Measurements from ENCODE around the gene MREG.
"Not testable (repeated sequence)": the region's sequence is repeated elsewhere in the genome, so short reads cannot be mapped to it uniquely, and the experiment has no call there.

MREG gene

DNA sequence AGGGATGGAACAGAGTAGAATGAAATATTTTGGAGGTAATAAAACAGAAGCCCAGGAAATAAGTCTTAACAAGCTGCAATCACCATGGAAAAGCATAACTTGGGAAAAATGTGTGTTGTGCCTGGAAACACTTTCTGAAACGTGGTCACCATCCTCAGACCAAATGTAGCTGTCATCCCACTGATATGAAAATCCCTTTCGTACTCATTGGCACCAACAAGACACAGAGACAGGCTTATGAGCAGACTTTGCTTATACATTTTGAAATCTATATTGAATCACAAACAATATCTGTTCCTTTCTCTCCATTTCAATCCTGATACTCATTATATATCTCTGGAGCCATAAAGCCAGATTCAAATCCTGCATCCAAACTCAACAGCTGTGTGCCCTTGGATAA is 28.7 kb downstream of the MREG start:
- DNase-seq = no peak

DNA sequence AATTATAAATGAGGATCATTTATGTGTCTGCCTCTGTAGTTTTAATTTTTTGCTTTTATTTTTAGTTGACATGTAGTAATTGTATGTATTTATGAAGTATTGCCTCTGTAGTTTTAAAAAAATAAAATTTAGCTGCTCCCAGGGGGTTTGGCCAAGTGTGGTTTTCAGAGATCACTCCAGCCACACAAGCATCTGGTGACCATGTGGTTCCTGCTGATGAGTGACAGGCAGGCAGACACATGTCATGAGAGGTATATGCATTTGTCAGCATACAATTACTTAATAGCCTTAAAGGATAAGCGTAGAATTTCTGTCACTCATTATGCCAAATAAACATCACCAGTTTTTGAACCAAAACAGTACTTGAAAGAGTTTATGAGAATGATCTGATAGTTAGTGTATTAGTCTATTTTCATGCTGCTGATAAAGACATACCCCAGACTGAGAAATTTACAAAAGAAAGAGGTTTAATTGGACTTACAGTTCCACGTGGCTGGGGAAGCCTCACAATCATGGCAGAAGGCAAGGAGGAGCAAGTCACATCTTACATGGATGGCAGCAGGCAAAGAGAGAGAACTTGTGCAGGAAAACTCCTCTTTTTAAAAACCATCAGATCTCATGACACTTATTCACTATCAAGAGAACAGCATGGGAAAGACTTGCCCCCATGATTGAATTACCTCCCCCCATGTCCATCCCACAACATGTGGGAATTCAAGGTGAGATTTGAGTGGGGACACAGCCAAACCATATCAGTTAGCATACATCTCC is 29.6 kb downstream of the MREG start:
- DNase-seq = no peak

DNA sequence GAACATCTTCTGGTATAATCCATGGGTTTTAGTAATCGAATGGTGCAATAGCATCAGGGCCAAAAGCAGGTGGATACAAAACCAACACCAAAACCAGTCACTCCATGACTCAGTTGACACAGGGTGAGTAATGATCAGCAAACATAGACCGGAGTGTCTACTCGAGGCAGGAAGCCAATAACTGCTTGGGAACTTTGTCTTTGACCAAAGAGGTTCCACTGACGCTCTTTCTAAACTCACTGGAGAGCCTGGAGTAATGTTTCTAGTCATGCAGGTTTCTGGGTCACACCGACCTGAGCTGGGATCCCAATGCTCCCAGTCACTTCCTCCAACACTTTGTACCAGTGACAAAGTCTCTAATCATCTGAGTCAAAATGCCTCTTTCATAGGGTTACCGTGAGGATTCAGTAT is 30.9 kb downstream of the MREG start:
- no peak for DNase-seq

DNA sequence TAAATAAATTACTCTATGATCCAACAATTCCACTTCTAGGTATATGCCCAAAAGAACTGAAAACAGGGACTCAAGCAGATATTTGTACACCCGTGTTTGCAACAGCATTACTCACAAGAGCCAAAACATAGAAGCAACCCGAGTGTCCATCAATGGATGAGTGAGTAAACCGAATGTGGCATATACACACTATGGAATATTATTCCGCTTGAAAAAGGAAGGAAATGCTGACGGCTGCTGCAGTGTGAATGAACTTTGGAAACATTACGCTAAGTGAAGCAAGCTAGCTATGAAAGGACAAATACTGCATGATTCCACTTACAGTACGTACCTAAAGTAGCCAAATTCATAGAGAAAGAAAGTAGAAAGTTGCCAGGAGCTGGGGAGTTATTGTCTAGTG is 32.2 kb downstream of the MREG start:
- DNase-seq = no peak

DNA sequence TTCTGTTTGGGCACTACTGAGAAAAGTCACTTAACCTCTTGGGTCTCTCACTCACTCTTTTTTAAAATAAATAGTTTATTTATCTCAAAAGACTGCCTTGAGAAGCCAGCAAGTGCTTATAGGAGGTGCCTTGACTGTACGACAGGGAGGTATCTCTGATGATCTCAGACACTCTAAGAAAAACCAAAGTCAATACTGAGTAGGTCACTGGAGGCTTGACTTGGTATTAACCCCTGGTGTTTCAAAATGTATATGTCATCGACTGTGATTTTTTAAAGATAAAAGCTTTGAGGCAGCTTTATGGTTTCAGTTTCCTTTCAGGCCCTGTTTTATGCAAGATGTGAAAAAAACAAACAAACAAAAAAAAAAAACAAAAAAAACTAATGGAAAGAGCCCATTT is 33.7 kb downstream of the MREG start:
- no peak for DNase-seq

DNA sequence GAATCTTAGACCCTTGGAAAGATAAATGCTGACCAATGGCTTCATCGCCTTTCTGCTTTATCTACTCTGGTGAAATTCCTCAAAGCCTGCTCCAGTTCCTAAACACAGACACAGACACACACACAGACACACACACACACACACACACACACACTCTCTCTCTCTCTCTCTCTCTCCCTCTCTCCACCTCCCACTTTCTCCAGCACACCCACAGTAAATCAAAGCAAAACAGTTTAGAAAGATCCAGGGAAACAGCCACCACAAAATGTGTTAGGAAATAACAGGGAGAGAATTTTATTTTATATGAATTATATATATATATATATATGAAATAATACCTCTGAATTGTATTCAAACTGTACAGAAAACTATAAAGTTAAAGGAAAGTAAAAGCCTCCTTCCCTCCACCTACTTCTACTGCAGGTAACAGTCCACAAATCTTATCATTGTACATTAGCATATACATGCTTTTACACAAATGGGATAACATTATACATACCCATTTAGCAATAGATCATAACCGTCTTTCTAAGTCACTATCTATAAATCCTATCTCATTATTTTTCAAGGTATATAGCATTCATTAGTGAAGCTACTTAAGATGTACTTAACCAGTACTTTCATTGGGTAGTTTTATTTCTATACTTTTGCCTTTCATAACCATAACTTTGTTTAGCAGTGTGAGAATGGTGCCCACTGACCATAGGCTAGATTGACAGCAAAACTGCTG is 38.5 kb downstream of the MREG start:
- DNase-seq = no peak

DNA sequence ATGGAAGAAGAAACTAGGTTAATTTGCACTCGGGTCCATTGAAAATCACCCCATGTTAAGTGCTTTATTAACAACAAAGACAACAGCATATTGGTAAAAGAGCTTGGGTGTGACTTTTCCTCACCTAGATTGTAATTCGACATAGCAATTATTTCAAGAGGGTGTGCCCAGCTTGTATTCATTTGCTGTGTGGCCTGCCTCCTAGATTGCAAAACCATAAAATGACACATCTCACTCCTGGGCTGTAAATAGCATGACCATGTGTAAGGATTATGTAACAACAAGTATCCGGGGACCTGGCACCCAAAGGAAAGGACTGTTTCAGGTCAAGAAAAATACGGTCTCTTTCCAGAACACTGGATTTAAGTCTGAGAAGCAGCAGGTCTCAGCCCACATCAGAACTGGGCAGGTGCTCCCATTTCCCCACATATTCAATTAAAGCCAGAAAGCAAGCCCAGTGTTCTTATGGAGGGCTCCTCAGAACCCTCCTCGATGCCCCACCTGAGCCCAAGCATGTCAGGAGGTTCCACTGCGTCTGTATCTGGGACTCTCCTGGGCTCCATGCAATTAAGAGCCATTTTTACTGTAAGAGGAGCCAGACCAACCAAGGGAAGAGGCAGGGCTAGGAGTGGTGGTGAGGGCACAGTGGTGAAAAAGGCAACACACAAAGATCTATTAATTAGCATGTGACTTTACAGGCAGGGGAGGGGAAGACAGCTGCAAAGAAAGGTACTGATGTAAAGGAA is 39.2 kb downstream of the MREG start:
- DNase-seq = no peak

DNA sequence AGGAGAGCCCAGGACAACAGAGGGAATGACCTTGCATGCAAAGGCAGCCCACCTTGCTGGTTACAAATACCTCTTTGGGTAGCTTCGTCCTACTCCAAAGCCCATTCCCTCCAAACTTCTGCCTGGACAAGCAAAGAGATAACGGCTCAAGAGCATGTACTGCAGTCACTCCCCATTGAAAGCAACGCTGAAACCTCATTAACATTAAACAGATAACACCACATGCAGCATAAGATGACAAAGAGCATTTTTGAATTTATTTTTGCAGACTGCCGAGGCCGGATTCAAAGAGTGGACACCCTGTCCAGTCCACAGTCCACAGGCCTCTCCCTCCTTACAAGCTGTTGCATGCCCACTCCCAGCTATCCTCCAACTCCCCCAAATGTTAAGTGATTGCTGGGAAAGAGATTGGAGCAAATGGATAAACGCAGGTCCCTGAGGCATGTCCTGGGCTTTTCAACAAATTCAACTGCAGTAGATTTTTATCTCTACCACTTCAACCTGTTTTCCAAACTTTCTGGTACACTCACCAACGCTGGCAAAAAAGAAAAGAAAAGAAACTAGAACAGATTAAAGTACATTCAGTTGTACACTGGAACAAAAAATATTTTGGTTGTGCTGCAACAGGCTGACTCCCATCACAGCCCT is 40.1 kb downstream of the MREG start:
- DNase-seq = no peak

DNA sequence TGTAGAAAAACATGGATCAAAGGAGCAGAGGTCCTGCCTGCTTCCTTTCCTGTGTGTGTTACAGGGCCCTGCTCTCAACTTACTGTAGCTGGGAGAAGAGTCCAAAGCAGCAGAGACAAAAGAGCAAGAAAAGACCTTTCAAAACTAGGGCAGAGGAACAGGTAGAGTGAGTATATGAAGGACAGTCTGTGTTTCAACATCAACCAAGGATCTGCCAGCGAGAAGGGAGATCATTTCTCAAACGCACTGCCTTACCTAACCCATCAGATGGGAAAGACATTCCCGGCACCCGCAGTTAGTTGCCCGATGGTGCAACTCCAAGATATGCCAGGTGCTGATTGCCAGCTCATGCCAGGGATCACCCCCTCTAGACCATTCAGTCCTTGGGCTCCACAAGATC is 41.7 kb downstream of the MREG start:
- no peak for DNase-seq

DNA sequence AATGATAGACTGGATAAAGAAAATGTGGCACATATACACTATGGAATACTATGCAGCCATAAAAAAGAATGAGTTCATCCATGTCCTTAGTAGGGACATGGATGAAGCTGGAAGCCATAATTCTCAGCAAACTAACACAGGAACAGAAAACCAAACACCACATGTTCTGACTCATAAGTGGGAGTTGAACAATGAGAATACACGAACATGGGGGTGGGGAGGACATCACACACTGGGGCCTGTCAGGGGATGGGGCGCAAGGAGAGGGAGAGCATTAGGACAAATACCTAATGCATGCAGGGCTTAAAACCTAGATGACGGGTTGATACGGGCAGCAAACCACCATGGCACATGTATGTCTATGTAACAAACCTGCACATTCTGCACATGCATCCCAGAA is 42.5 kb downstream of the MREG start:
- DNase-seq = not testable (repeated sequence)

DNA sequence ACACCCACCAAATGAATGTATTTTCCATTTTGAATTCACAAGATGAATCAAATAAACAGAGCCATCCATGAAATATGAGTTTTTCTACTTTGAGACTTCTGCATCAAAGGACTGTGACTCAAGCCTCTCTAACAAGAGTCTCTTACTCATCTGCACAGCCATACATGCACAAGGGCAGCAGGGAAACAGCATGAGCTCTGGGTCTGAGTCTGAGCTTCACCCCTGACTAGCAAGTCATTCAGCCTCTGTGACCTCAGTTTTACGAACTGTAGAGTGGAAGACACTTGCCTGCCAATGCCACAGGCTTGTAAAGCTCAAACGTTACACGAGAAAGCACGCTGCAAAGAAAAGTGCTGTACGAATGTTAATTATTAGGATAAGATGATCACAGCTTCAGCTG is 42.9 kb downstream of the MREG start:
- DNase-seq = no peak

DNA sequence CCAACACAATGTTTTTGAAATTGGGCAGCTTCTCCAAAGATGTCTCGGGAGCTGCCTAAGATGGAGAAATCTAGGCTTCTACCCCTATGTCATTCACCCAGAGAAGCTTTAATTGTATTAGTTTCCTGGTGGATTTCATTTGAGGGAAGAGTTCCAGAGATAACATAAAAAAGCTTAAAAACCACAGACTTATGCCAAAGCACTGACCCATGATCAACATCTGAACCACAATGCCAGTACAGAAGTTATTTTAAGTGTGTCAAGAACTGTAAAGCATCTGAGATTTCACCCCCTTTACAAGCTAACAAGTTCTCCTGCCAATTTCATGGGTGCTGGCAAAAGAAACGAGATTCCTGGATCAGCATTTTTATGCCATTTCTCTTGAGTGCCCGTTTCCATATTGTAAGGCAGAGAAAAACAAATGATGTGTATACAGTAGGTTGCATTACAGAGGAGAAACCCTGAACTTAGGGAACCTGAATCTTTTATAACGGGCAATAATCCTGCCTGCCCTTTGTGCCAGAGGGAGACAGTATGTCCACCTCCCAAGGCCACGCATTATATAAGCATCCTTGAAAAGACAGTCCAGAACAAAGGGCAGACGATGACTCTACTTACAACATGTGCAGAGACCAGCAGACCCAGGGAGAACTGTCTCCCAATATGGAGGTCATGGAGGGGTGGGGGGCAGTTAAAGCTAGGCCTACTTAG is 44.1 kb downstream of the MREG start:
- no peak for DNase-seq

DNA sequence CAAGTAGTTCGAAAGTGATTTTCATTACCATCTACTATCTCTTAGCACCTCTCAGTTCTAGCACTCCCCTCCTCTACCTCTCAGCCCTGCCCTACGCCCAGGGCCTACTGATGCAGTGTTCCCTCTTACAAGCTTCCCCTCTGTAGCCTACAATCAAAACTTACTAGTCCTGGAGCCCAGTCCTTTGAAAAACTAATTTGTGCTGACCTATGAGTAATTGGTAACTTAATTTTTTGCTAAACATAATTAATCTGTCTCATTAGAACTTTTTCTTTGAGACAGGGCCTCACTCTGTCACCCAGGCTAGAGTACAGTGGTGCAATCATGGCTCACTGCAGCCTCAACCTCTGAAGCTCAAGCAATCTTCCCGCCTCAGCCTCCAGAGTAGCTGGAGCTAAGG is 44.9 kb downstream of the MREG start:
- DNase-seq = no peak

DNA sequence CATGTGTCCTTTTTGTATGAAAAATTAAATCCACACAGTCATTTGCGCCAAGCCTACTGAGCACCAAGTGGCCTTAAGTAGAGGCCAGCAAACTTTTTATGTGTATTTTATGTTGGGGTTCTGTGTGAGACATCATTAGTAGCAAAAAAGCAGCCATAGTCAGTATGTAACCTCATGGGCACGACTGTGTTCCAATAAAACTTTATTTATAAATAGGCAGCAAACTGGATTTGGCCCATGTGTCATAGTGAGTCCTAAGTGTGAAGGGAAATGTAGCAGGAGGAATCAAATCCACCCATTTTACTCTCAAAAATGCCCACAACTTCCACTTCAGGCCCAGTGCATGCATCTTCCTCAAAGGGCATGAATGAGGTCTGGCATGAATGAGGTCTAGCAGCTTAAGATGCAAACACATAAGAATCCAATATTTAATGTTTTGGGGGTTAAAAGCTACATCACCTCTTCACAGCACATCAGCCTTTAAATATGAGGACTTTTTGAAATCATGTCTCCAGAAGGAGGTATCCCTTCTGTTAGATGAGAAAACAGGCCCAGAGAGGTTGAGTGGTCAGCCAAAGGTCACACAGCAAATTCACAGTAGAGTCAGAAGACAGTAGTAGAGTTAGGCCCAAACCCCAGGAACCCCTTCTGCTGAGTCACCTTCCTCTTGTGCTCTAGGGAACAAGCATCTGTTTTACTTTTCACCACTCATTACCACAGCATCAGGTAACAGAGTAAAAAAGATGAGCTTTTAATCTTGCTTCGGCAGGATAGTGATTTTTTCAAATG is 45.6 kb downstream of the MREG start:
- DNase-seq = no peak

DNA sequence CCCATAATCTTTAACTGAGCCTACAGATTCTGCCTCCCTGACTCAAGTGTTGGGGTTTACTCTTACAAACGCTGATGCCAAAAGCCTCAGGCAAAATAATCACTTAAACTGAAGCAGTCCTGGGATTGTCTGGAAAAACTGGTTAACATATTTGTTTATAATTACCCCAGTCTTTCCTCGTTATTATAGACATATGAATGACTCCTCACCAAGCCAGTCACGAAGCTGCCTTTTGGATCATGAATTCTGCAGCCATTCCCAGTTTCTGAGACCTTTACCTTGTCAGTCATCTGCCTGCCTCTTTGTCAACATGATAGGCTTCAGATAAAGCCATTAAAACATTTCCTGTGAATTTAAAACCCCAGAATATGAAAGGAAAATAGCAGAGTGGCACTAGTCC is 46.4 kb downstream of the MREG start:
- DNase-seq = no peak

DNA sequence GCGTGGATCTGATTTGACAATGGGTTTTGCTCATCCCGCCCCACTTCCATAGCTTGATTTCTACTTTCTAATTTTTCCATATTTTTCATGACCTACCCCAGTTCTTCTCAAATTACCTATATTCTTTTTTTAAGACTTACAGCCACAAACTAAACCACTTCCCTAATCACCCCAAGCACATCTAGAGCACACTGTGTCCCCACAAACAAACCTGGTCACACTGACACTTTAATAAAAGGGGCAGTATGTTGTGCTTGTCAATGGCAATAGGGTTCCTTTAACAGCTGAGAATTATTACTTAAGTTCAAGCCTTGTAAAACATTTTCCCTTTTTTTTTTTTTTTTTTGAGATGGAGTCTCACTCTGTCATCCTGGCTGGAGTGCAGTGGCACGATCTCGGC is 47.1 kb downstream of the MREG start:
- DNase-seq = no peak

DNA sequence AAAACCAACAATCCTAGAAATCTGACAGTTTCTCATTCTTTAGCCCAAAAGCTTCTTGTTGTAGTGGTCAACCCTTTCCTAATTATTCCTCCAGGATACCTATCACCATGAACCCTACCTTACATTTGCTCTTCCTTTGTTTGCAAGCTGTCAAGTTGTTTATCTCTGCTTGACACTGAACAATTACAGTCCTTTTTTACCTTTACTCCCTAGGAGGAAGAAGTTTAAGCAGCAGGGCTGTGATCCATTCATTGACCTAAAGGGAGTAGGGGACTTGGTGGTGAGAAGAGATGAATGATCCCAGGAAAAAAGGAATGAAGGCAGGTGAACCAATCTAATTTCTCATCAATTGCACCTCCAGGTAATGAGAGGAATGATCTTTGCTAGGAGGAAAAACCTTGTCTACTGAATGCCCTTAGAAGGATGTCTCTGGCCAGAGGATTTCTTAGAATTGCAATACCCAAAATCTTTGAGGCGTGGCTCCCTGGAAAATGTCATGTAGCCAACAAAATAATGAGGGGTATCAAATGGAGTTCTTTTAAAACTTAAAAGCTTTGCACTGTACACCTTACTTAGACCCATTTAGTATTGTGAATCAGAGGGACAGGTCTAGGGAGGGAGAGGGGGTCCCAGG is 47.7 kb downstream of the MREG start:
- no peak for DNase-seq

DNA sequence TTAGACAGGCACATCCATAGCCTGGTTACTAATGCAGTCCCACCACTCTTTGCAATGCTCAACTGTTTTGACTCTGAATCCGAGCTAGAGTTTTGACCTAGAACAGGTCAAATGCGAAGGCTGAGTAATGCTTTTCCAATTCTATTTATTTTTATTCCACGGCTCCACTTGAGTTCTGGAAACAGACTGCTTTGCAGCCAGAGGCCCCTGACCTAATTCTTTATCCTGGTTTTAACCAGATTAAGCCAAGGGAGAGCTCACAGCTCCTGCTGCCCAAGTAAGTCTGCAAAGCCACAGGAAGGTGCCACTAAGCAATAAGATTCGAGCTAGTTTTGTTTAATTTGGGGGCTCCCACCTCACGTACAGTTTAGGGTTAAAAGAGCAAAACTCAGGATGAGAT is 51.4 kb downstream of the MREG start:
- DNase-seq = no peak

DNA sequence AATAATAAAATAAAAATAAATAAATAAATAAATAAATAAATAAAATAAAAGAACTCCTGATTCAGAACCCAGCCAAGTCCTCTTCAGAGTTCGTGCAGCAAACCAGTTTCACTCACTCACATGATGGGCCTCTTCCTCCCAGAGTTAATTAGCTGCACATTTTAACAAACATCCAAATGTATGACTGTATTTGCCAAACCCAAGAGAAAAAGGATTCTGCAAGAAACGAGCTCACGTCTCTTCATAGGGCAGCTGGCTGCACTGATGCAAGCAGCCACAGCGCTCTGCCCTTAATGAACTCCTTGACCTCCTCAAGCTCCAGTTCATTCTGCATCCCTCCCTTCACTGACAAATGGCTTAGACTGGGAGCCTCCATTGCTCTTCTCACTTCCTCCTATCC is 55.1 kb downstream of the MREG start:
- no peak for DNase-seq

DNA sequence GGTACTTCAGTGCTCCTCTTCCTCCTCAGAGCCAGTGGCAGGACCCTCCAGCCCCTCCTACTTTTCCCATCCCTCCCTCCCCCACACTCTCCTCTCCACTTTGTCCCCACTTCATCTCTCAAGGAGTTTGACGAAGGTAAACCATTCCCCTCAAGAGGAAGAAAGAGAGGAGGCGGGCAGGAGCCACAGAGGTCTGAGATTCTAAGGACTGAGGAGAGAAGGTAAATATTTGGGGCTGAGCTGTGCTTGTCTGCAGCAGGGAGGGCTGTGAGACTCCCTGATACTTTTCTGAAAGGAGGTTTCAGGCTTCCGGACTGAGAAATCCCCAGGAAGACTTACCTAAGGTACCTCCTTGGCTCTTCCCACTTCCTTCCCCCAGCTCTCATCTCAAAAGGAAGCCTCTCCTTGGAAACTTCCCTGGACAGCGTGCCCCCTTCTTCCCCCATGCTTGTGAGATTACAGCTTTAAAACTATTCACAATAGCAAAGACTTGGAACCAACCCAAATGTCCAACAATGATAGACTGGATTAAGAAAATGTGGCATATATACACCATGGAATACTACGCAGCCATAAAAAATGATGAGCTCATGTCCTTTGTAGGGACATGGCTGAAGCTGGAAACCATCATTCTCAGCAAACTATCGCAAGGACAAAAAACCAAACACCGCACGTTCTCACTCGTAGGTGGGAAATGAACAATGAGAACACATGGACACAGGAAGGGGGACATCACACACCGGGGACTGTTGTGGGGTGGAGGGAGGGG is 55.8 kb downstream of the MREG start:
- not testable (repeated sequence) for DNase-seq

All from NCI-H524 treated with DMSO at 0.1 percent for 48 hours (cell line).